Pancreas (tissue), 10 donors: ENCODE measurements around the gene CAPN2. TPM values are rescaled to one million over a fixed set of nuclear protein-coding genes. Genes with fewer than 3 reads are reported as not detected.

Experiments
- ATAC-seq, 4 donors: fragments of 200-7000 bp; cut with Tn5 transposase; one replicate each; pipeline versions ENCODE4 v1.8.0 to v1.9.1; 2020; ENCODE audit warnings: mild to moderate bottlenecking in 4 of 4, moderate library complexity in 4 of 4
- DNase-seq, 6 donors: peaks; one replicate each; pipeline ENCODE4 v3.0.0-alpha.2; 2020
- FAIRE-seq: peaks from 2 replicates; lab custom pipeline; 2012; peaks lifted over from hg19 to GRCh38; lab: Jason Lieb, UNC
- H3K27ac ChIP-seq, 4 donors: fragments of 200-600 bp; sonication (generic); 1 replicate in 3 of 4; 2 replicates in 1 of 4; pipeline versions ENCODE4 v1.5.0 to v1.8.0; 2020
- H3K27me3 ChIP-seq, 4 donors: fragments of 200-600 bp; one replicate each; pipeline ENCODE4 v1.8.0; 2021
- H3K36me3 ChIP-seq, 3 donors: fragments of 200-600 bp; sonication (generic) in 1 of 3; one replicate each; pipeline versions ENCODE4 v1.5.0 to v1.8.0; 2020 to 2021
- H3K4me1 ChIP-seq, 3 donors: fragments of 200-600 bp; one replicate each; pipeline ENCODE4 v1.8.0; 2021
- H3K4me3 ChIP-seq, 4 donors: fragments of 200-600 bp; sonication (generic) in 2 of 4; one replicate each; pipeline versions ENCODE4 v1.5.0 to v1.8.0; 2020 to 2021
- H3K9me3 ChIP-seq, 4 donors: fragments of 200-600 bp; one replicate each; pipeline ENCODE4 v1.8.0; 2021
- WGBS, 2 donors: extraction: QIAGEN DNeasy Blood & Tissue Kit; methylation state at CpG; one replicate each; pipeline ENCODE4 v1.1.7; 2013; 5-methylcytosine and 5-hydroxymethylcytosine counted together
- intact Hi-C, 3 donors: fragments of 100-400 bp; cut with DNase I; formaldehyde crosslinking; loops; one replicate each; pipeline versions ENCODE4 v1.11.1 to v1.14.2; 2022
- polyA plus RNA-seq, 2 donors: library from polyadenylated mRNA; stranded (reverse); fragments of 200-250 nt; gene quantifications; one replicate each; pipeline ENCODE4 v1.2.3, GENCODE V29; 2013
- total RNA-seq, 6 donors: library from RNA; stranded (reverse); fragmentation: NEBNext Ultra II Directional in 4 of 6; extraction: Animal tissue kit (Norgen Biotek cat#: 25700) in 4 of 6; gene quantifications; one replicate each; pipeline versions ENCODE4 v1.2.1 to v1.2.4, GENCODE V29; 2021 to 2023
- TF ChIP-seq, protein P1 (sequence below), 4 donors: fragments of 200-600 bp; sonication (generic) in 3 of 4; IDR thresholded peaks; one replicate each; pipeline versions ENCODE4 v1.5.0 to v1.8.0; 2021; ENCODE audit warnings: antibody characterized with exemption in 4 of 4
- donor health status: healthy with polysubstance abuse.
- donor health status: DM: no; HTN: no; CAD: no; lungs with moderate emphysema.
- donor health status: DM: no; HTN: no; CAD: no.
- donor health status: control.
- donor health status: control.
- donor health status: Bipolar disorder and iron deficiency.
- donor health status: DM: yes; HTN: yes; CAD: no.
- donor health status: DM: no; HTN: no; CAD: no.
- donor health status: DM: no; HTN: no; CAD: no.
- donor health status: DM: yes; HTN: yes; CAD: no.

The CAPN2 gene
- total and polyA plus RNA-seq, 8 donors = 48.2 to 90.0 (median 55.7) TPM

GRCh38 chr1:223709598-223709997 is 2.7 kb upstream of the CAPN2 start:
- ATAC-seq (no peak), DNase-seq (no peak), FAIRE-seq (no peak)
- TF ChIP-seq, protein P1, sequence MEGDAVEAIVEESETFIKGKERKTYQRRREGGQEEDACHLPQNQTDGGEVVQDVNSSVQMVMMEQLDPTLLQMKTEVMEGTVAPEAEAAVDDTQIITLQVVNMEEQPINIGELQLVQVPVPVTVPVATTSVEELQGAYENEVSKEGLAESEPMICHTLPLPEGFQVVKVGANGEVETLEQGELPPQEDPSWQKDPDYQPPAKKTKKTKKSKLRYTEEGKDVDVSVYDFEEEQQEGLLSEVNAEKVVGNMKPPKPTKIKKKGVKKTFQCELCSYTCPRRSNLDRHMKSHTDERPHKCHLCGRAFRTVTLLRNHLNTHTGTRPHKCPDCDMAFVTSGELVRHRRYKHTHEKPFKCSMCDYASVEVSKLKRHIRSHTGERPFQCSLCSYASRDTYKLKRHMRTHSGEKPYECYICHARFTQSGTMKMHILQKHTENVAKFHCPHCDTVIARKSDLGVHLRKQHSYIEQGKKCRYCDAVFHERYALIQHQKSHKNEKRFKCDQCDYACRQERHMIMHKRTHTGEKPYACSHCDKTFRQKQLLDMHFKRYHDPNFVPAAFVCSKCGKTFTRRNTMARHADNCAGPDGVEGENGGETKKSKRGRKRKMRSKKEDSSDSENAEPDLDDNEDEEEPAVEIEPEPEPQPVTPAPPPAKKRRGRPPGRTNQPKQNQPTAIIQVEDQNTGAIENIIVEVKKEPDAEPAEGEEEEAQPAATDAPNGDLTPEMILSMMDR (IDR thresholded peaks at IDR 0.05) = no peak
- no peaks in the 10 kb centered on the region for H3K9me3 ChIP-seq
- intact Hi-C loops = loop anchor here in 1 of 3 donors (10.0 kb wide), 1 partner anchor 335 kb away; no protein-coding TSS in a partner anchor
- peaks cover 5 to 35% (median 7%) of the 10 kb centered on the region in 3 donors for H3K4me1 ChIP-seq
- H3K36me3 ChIP-seq = no peaks in the 10 kb centered on the region
- WGBS, 2 donors = 71% methylated on average over 3 of the region's 3 CpGs
- no peak overlapping the region for H3K27ac ChIP-seq
- H3K4me3 ChIP-seq = no peak overlapping the region
- H3K27me3 ChIP-seq = no peaks in the 10 kb centered on the region

- intact Hi-C loops = no loop called here
Measured at GRCh38 chr1:223710179-223711133, 1.9 kb upstream of the CAPN2 start.

GRCh38 chr1:223711173-223711572 is 1.2 kb upstream of the CAPN2 start:
- DNase-seq = no peak
- no peak for ATAC-seq
- FAIRE-seq = no peak
- TF ChIP-seq, protein P1 (IDR thresholded peaks at IDR 0.05) = no peak
- peaks cover 5 to 45% (median 7%) of the 10 kb centered on the region in 3 donors for H3K4me1 ChIP-seq
- no peaks in the 10 kb centered on the region for H3K36me3 ChIP-seq
- H3K9me3 ChIP-seq = no peaks in the 10 kb centered on the region
- no peak overlapping the region for H3K27ac ChIP-seq
- H3K27me3 ChIP-seq = no peaks in the 10 kb centered on the region
- intact Hi-C loops = no loop called here
- no peak overlapping the region for H3K4me3 ChIP-seq
- WGBS, 2 donors = 87 to 90% methylated on average over 1 of the region's 1 CpG

More at GRCh38 chr1:223710179-223711133, 1.9 kb upstream of the CAPN2 start:
- no peak overlapping the region for H3K4me3 ChIP-seq
- no peaks in the 10 kb centered on the region for H3K36me3 ChIP-seq
- H3K27ac ChIP-seq = no peak overlapping the region
- peaks cover 5 to 42% (median 7%) of the 10 kb centered on the region in 3 donors for H3K4me1 ChIP-seq
- DNase-seq (no peak), ATAC-seq (no peak), FAIRE-seq (no peak)
- H3K27me3 ChIP-seq = no peaks in the 10 kb centered on the region
- H3K9me3 ChIP-seq = no peaks in the 10 kb centered on the region
- 72 to 73% methylated on average over 12 of the region's 12 CpGs for WGBS, 2 donors
- TF ChIP-seq, protein P1 (IDR thresholded peaks at IDR 0.05) = no peak

- Histone ChIP-seq H3K4me1 (peaks cover 5 to 39% (median 7%) of the 10 kb centered on the region in 3 donors), H3K27ac (peak overlapping the region; percentile 72 to 91 (median 84)), H3K9me3 (no peaks in the 10 kb centered on the region), H3K27me3 (no peaks in the 10 kb centered on the region), H3K4me3 (peak overlapping the region in 3 of 4 donors; percentile 70 to 81 (median 80)), H3K36me3 (no peaks in the 10 kb centered on the region)
- ATAC-seq (peak in 2 of 4 donors; percentile 0 to 14), FAIRE-seq (no peak), DNase-seq (no peak)
- WGBS, 2 donors = 41 to 64% methylated on average over 15 of the region's 15 CpGs
- TF ChIP-seq, protein P1 (IDR thresholded peaks at IDR 0.05) = no peak
- intact Hi-C loops = no loop called here
Measured at GRCh38 chr1:223711747-223712193, 569 bp upstream of the CAPN2 start.
